ENCODE results near the gene DCST2.

DCST2 gene

GRCh38 chr1:155037851-155038441 is 4.4 kb upstream of the DCST2 start:
- DNase-seq (ENCODE audit: low read depth): no peak
- TF ChIP-seq POLR2A (IDR thresholded peaks at IDR 0.05; ENCODE audit: extremely low read depth, insufficient read length) (no peak), MAX (IDR thresholded peaks at IDR 0.05; ENCODE audit: low read depth, low read length) (no peak)
- no peak overlapping the region for H3K4me3 ChIP-seq (ENCODE audit: low read depth, low read length)

GRCh38 chr1:155037043-155037442 is 3.5 kb upstream of the DCST2 start:
- TF ChIP-seq POLR2A (IDR thresholded peaks at IDR 0.05; ENCODE audit: extremely low read depth, insufficient read length): no peak
- TF ChIP-seq CTCF (IDR thresholded peaks at IDR 0.05; ENCODE audit: low read depth, low read length): no peak
- H3K4me3 ChIP-seq (ENCODE audit: low read depth, low read length): no peak overlapping the region
- DNase-seq (ENCODE audit: low read depth): no peak

- H3K4me3 ChIP-seq (ENCODE audit: low read depth, low read length): no peak overlapping the region
- no peak for TF ChIP-seq POLR2A (IDR thresholded peaks at IDR 0.05; ENCODE audit: extremely low read depth, insufficient read length)
- no peak for TF ChIP-seq CTCF (IDR thresholded peaks at IDR 0.05; ENCODE audit: low read depth, low read length)
- DNase-seq (ENCODE audit: low read depth): no peak
Observed at GRCh38 chr1:155035936-155036335, 2.4 kb upstream of the DCST2 start.

GRCh38 chr1:155034318-155035208 is 982 bp upstream of the DCST2 start:
- TF ChIP-seq MAX (IDR thresholded peaks at IDR 0.05; ENCODE audit: low read depth, low read length) (no peak), CTCF (IDR thresholded peaks at IDR 0.05; ENCODE audit: low read depth, low read length) (no peak), POLR2A (IDR thresholded peaks at IDR 0.05; ENCODE audit: extremely low read depth, insufficient read length) (no peak), MYC (IDR thresholded peaks at IDR 0.05; ENCODE audit: low read depth, low read length) (no peak)
- H3K4me3 ChIP-seq (ENCODE audit: low read depth, low read length): no peak overlapping the region
- DNase-seq (ENCODE audit: low read depth): no peak

- TF ChIP-seq CTCF (IDR thresholded peaks at IDR 0.05; ENCODE audit: low read depth, low read length) (no peak), POLR2A (IDR thresholded peaks at IDR 0.05; ENCODE audit: extremely low read depth, insufficient read length) (no peak), MAX (IDR thresholded peaks at IDR 0.05; ENCODE audit: low read depth, low read length) (no peak), MYC (IDR thresholded peaks at IDR 0.05; ENCODE audit: low read depth, low read length) (no peak)
- H3K4me3 ChIP-seq (ENCODE audit: low read depth, low read length): no peak overlapping the region
- DNase-seq (ENCODE audit: low read depth): no peak
Observed at GRCh38 chr1:155032886-155033285, 695 bp downstream of the DCST2 start.

- no peak for TF ChIP-seq CTCF (IDR thresholded peaks at IDR 0.05; ENCODE audit: low read depth, low read length)
- no peak for TF ChIP-seq MYC (IDR thresholded peaks at IDR 0.05; ENCODE audit: low read depth, low read length)
- TF ChIP-seq MAX (IDR thresholded peaks at IDR 0.05; ENCODE audit: low read depth, low read length): no peak
- no peak for TF ChIP-seq POLR2A (IDR thresholded peaks at IDR 0.05; ENCODE audit: extremely low read depth, insufficient read length)
- no peak overlapping the region for H3K4me3 ChIP-seq (ENCODE audit: low read depth, low read length)
- DNase-seq (ENCODE audit: low read depth): no peak
Observed at GRCh38 chr1:155030899-155031298, 2.7 kb downstream of the DCST2 start.

All from NB4 (cell line).